HCT116 (cell line): ENCODE measurements around the gene SIX2. TPM values are rescaled to one million over a fixed set of nuclear protein-coding genes. Genes with fewer than 3 reads are reported as not detected.

ENCODE experiments used
- ATAC-seq: fragments of 200-7000 bp; cut with Tn5 transposase; 2 replicates; pipeline ENCODE4 v1.9.1; 2020; ENCODE audit warnings: mild to moderate bottlenecking, moderate library complexity
- BruUV-seq: library from RNA; stranded (reverse); fragments of 400-500 nt; replicated peaks from 2 replicates; lab custom pipeline; 2021; lab: Mats Ljungman, UMichigan
- CTCF ChIA-PET: fragments of 300-600 bp; sonication (Branson Sonifier 250); formaldehyde crosslinking; loops from one replicate; lab custom pipeline; 2021; ENCODE audit warnings: antibody characterized with exemption; lab: Charles Lee
- POLR2A ChIA-PET: fragments of 300-600, 350-600 bp; sonication (Branson Sonifier 250); formaldehyde crosslinking; loops from one replicate; lab custom pipeline; 2021; ENCODE audit warnings: antibody characterized with exemption; lab: Charles Lee
- RAD21 ChIA-PET, 2 experiments: fragments of 300-600 bp; sonication (Branson Sonifier 250); formaldehyde crosslinking; loops; one replicate each; lab custom pipeline; 2023; ENCODE audit warnings: low total read pairs in 2 of 2; ENCODE audit not compliant: uncharacterized antibody in 2 of 2, unreplicated experiment in 2 of 2, low non-redundant PET in 1 of 2; lab: Charles Lee
- DNase-seq: peaks from one replicate; pipeline ENCODE4 v3.0.0-alpha.2; 2010; ENCODE audit warnings: low read depth, low spot score
- H2AFZ ChIP-seq: fragments of 200-600 bp; shearing (Covaris generic), sonication (generic); 2 replicates; pipeline ENCODE4 v1.6.1; 2017; ENCODE audit warnings: low read depth, mixed run types, mixed read lengths, antibody characterized with exemption, low read length; ENCODE audit not compliant: poor library complexity, severe bottlenecking
- H3K27ac ChIP-seq: 2 replicates; pipeline ENCODE4 v1.5.1; 2012; ENCODE audit warnings: low read depth, low read length
- H3K27me3 ChIP-seq: fragments of 200-600 bp; sonication (generic); 2 replicates; pipeline ENCODE4 v1.6.1; 2016; ENCODE audit warnings: mixed run types, low read length, mixed read lengths; ENCODE audit not compliant: insufficient read depth
- H3K36me3 ChIP-seq, 2 experiments: fragments of 200-500 bp in 1 of 2; fragments of 200-600 bp in 1 of 2; sonication (Bioruptor generic) in 1 of 2; sonication (generic) in 1 of 2; 2 replicates each; pipeline versions ENCODE4 v1.5.1 to v1.6.1; 2014 to 2016; ENCODE audit warnings: low read length in 2 of 2, inconsistent platforms in 1 of 2, mixed read lengths in 1 of 2, mixed run types in 1 of 2; ENCODE audit not compliant: insufficient read depth in 2 of 2, control insufficient read depth in 1 of 2
- H3K4me1 ChIP-seq, 2 experiments: fragments of 200-600 bp in 1 of 2; sonication (generic) in 1 of 2; 2 replicates each; pipeline versions ENCODE4 v1.5.1 to v1.6.1; 2012 to 2017; ENCODE audit warnings: low read length in 2 of 2, inconsistent platforms in 1 of 2, mild to moderate bottlenecking in 1 of 2, mixed read lengths in 1 of 2, mixed run types in 1 of 2, moderate library complexity in 1 of 2; ENCODE audit not compliant: insufficient read depth in 2 of 2, control insufficient read depth in 1 of 2
- H3K4me2 ChIP-seq: fragments of 200-600 bp; sonication (generic); 2 replicates; pipeline ENCODE4 v1.6.1; 2017; ENCODE audit warnings: mixed run types, low read length, mixed read lengths
- H3K4me3 ChIP-seq, 2 experiments: fragments of 200-600 bp in 1 of 2; sonication (generic) in 1 of 2; replicated peaks in 1 of 2; 2 replicates each; pipeline ENCODE4 v1.5.1; 2011 to 2016; ENCODE audit warnings: low read length in 2 of 2, control low read depth in 1 of 2, low read depth in 1 of 2, mild to moderate bottlenecking in 1 of 2, mixed read lengths in 1 of 2, mixed run types in 1 of 2
- H3K79me2 ChIP-seq: fragments of 200-600 bp; sonication (generic); 2 replicates; pipeline ENCODE4 v1.6.1; 2017; ENCODE audit warnings: mild to moderate bottlenecking, mixed run types, low read length, moderate library complexity, mixed read lengths; ENCODE audit not compliant: insufficient read depth
- H3K9ac ChIP-seq: fragments of 200-600 bp; sonication (generic); 2 replicates; pipeline ENCODE4 v1.6.1; 2016; ENCODE audit warnings: low read length, mixed read lengths
- H3K9me2 ChIP-seq: fragments of 200-600 bp; sonication (generic), shearing (Covaris generic); 2 replicates; pipeline ENCODE4 v1.6.1; 2017; ENCODE audit warnings: mixed run types, mild to moderate bottlenecking, moderate library complexity; ENCODE audit not compliant: insufficient read depth
- H3K9me3 ChIP-seq, 2 experiments: fragments of 200-500 bp in 1 of 2; fragments of 200-600 bp in 1 of 2; sonication (Bioruptor generic) in 1 of 2; sonication (generic) in 1 of 2; 2 replicates each; pipeline ENCODE4 v1.6.1; 2014 to 2017; ENCODE audit warnings: low read length in 2 of 2, mixed read lengths in 2 of 2, inconsistent platforms in 1 of 2, low read depth in 1 of 2, mild to moderate bottlenecking in 1 of 2, mixed run types in 1 of 2, moderate library complexity in 1 of 2; ENCODE audit not compliant: control insufficient read depth in 1 of 2, insufficient read depth in 1 of 2
- H4K20me1 ChIP-seq: fragments of 200-600 bp; sonication (generic), shearing (Covaris generic); 2 replicates; pipeline ENCODE4 v1.6.1; 2017; ENCODE audit warnings: mixed run types, mild to moderate bottlenecking, moderate library complexity; ENCODE audit not compliant: insufficient read depth
- CBX3 ChIP-seq: IDR thresholded peaks from 2 replicates; pipeline ENCODE4 v1.6.1; 2012; ENCODE audit warnings: low read depth
- EGR1 ChIP-seq: IDR thresholded peaks from 2 replicates; pipeline ENCODE4 v1.6.1; 2012; ENCODE audit warnings: low read depth
- POLR2A ChIP-seq: IDR thresholded peaks from 2 replicates; pipeline ENCODE4 v1.7.0; 2011; ENCODE audit warnings: borderline replicate concordance; ENCODE audit not compliant: insufficient read depth, insufficient read length; ENCODE audit errors: extremely low read depth
- RAD21 ChIP-seq: IDR thresholded peaks from 2 replicates; pipeline ENCODE4 v1.6.1; 2012; ENCODE audit warnings: low read depth, mild to moderate bottlenecking
- SIN3A ChIP-seq: IDR thresholded peaks from 2 replicates; pipeline ENCODE4 v1.6.1; 2012; ENCODE audit warnings: low read depth
- SP1 ChIP-seq: IDR thresholded peaks from 2 replicates; pipeline ENCODE4 v1.6.1; 2012; ENCODE audit warnings: low read depth
- SRF ChIP-seq: IDR thresholded peaks from 2 replicates; pipeline ENCODE4 v1.6.1; 2012; ENCODE audit warnings: low read depth
- TCF7L2 ChIP-seq: IDR thresholded peaks from 2 replicates; pipeline ENCODE4 v1.7.0; 2011; ENCODE audit warnings: borderline replicate concordance, inconsistent platforms; ENCODE audit not compliant: insufficient read depth, insufficient read length; ENCODE audit errors: extremely low read depth
- YY1 ChIP-seq: IDR thresholded peaks from 2 replicates; pipeline ENCODE4 v1.6.1; 2011; ENCODE audit warnings: low read length, low read depth, moderate library complexity, mild to moderate bottlenecking; ENCODE audit not compliant: insufficient replicate concordance; ENCODE audit errors: extremely low read depth
- ZNF274 ChIP-seq: fragments of 200-500 bp; sonication (Bioruptor generic); IDR thresholded peaks from 2 replicates; pipeline ENCODE4 v1.6.1; 2014; ENCODE audit warnings: mild to moderate bottlenecking, low read depth, low read length, inconsistent platforms
- intact Hi-C: fragments of 100-400 bp; cut with micrococcal nuclease; formaldehyde crosslinking; loops from 2 replicates; pipeline ENCODE4 v1.10.0; 2022
- total RNA-seq: library from RNA; stranded (reverse); gene quantifications from one replicate; pipeline ENCODE4 v1.2.1, GENCODE V29; 2021; ENCODE audit not compliant: unreplicated experiment

SIX2 gene
- total RNA-seq, 1 experiment from 2014 or later: 0.54 TPM

GRCh38 chr2:44997963-44998362 is 11.3 kb downstream of the SIX2 start:
- BruUV-seq: no TSS peak
- ChIA-PET CTCF (no interaction called here), RAD21 (no interaction called here), POLR2A (no interaction called here)
- DNase-seq: no peak
- intact Hi-C loops: no loop called here
- Histone ChIP-seq H3K4me2 (no peak overlapping the region), H3K9me3 (no peaks in the 10 kb centered on the region), H3K79me2 (no peaks in the 10 kb centered on the region), H3K36me3 (no peaks in the 10 kb centered on the region), H3K4me1 (no peaks in the 10 kb centered on the region), H3K9ac (no peak overlapping the region), H3K27me3 (peaks cover 11% of the 10 kb centered on the region), H3K27ac (no peak overlapping the region), H2AFZ (no peak overlapping the region), H3K4me3 (no peak overlapping the region), H3K9me2 (no peaks in the 10 kb centered on the region), H4K20me1 (no peaks in the 10 kb centered on the region)
- ATAC-seq: no peak
- TF ChIP-seq SRF: no peak
- no peak for TF ChIP-seq SP1
- no peak for TF ChIP-seq CBX3
- no peak for TF ChIP-seq SIN3A
- TF ChIP-seq TCF7L2: no peak
- no peak for TF ChIP-seq EGR1
- no peak for TF ChIP-seq ZNF274
- TF ChIP-seq POLR2A: no peak
- TF ChIP-seq YY1: no peak

- H3K9me2 ChIP-seq: no peaks in the 10 kb centered on the region
- peaks cover 11% of the 10 kb centered on the region for H3K27me3 ChIP-seq
- no peak for ATAC-seq
- ChIA-PET RAD21 (no interaction called here), CTCF (no interaction called here), POLR2A (no interaction called here)
- H3K9ac ChIP-seq: no peak overlapping the region
- H3K79me2 ChIP-seq: no peaks in the 10 kb centered on the region
- no peak overlapping the region for H2AFZ ChIP-seq
- no TSS peak for BruUV-seq
- no peaks in the 10 kb centered on the region for H4K20me1 ChIP-seq
- DNase-seq: no peak
- H3K27ac ChIP-seq: no peak overlapping the region
- H3K4me2 ChIP-seq: no peak overlapping the region
- intact Hi-C loops: no loop called here
- H3K36me3 ChIP-seq: no peaks in the 10 kb centered on the region
- TF ChIP-seq ZNF274: no peak
- TF ChIP-seq RAD21: no peak
- no peak for TF ChIP-seq SIN3A
- H3K4me1 ChIP-seq: no peaks in the 10 kb centered on the region
- no peak overlapping the region for H3K4me3 ChIP-seq
- H3K9me3 ChIP-seq: no peaks in the 10 kb centered on the region
Observed at GRCh38 chr2:44996356-44996755, 12.9 kb downstream of the SIX2 start.
